ENCODE data around the gene SEMA5A. TPM values are rescaled to one million over a fixed set of nuclear protein-coding genes. Genes with fewer than 3 reads are reported as not detected.

Gene SEMA5A
- total RNA-seq, 2 donors from 2014 or later, result 13.3 to 17.6 TPM

GRCh38 chr5:9324348-9325077 is 221.4 kb downstream of the SEMA5A start:
- TF ChIP-seq, protein P1, sequence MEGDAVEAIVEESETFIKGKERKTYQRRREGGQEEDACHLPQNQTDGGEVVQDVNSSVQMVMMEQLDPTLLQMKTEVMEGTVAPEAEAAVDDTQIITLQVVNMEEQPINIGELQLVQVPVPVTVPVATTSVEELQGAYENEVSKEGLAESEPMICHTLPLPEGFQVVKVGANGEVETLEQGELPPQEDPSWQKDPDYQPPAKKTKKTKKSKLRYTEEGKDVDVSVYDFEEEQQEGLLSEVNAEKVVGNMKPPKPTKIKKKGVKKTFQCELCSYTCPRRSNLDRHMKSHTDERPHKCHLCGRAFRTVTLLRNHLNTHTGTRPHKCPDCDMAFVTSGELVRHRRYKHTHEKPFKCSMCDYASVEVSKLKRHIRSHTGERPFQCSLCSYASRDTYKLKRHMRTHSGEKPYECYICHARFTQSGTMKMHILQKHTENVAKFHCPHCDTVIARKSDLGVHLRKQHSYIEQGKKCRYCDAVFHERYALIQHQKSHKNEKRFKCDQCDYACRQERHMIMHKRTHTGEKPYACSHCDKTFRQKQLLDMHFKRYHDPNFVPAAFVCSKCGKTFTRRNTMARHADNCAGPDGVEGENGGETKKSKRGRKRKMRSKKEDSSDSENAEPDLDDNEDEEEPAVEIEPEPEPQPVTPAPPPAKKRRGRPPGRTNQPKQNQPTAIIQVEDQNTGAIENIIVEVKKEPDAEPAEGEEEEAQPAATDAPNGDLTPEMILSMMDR (IDR thresholded peaks at IDR 0.05), result no peak
- DNase-seq (ENCODE audit: low spot score), result no peak
- no peaks in the 10 kb centered on the region for H3K36me3 ChIP-seq
- no peak for ATAC-seq (ENCODE audit: insufficient number of reproducible peaks, low FRiP score, low read depth)
- H3K4me3 ChIP-seq, result no peak overlapping the region
- H3K9me3 ChIP-seq, result no peaks in the 10 kb centered on the region
- H3K27me3 ChIP-seq (replicated peaks; ENCODE audit: insufficient read depth), result no peaks in the 10 kb centered on the region
- H3K4me1 ChIP-seq (ENCODE audit: control insufficient read depth in 1 of 2, low read depth in 2 of 2), result no peaks in the 10 kb centered on the region
- H3K27ac ChIP-seq, result no peak overlapping the region

DNA sequence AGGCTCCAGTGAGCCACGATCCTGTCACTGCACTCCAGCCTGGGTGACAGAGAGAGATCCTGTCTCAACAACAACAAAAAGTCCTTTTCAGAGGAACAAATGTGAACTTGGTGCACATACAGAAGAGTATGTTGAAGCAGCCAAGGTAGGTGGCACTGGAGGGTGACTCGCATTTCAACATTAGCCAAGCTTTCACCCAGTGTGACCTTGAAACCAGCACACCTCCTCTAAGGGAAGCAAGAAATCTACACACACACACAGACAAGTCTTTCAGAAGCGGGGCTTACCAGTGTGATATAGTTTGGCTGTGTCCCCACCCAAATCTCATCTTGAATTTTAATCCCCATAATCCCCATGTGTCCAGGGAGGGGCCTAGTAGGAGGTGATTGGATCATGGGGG is 225.2 kb downstream of the SEMA5A start:
- no peak overlapping the region for H3K4me3 ChIP-seq
- TF ChIP-seq, protein P1 (IDR thresholded peaks at IDR 0.05), result no peak
- peaks cover 0 to 7% of the 10 kb centered on the region in 2 donors for H3K4me1 ChIP-seq (ENCODE audit: control insufficient read depth in 1 of 2, low read depth in 2 of 2)
- no peaks in the 10 kb centered on the region for H3K27me3 ChIP-seq (replicated peaks; ENCODE audit: insufficient read depth)
- H3K36me3 ChIP-seq, result no peaks in the 10 kb centered on the region
- DNase-seq (ENCODE audit: low spot score) (no peak), ATAC-seq (ENCODE audit: insufficient number of reproducible peaks, low FRiP score, low read depth) (no peak)
- H3K27ac ChIP-seq, result no peak overlapping the region
- no peaks in the 10 kb centered on the region for H3K9me3 ChIP-seq

DNA sequence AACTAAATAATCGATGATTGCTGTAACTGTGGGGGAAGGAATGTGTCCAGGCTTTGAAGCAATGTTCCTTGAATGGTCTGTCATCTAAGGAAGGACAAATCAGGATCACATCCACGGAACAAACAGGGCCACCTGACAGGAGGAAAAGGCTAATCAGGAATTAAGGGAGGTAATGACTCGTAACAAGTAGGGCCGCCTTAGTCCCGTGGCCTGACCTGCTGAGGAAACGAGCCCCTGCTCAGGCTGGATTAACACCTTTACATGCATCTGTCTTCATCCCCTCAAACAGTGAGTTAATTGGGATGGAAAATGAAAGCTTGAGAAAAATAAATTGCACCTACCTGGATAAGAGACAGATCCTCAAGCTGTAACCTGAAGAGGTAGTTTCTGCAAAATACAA is 227.8 kb downstream of the SEMA5A start:
- Histone ChIP-seq H3K4me1 (ENCODE audit: control insufficient read depth in 1 of 2, low read depth in 2 of 2) (peaks cover 0 to 7% of the 10 kb centered on the region in 2 donors), H3K4me3 (no peak overlapping the region)

GRCh38 chr5:9316733-9317132 is 229.1 kb downstream of the SEMA5A start:
- H3K36me3 ChIP-seq, result no peaks in the 10 kb centered on the region
- ATAC-seq (ENCODE audit: insufficient number of reproducible peaks, low FRiP score, low read depth) (no peak), DNase-seq (ENCODE audit: low spot score) (no peak)
- H3K27me3 ChIP-seq (replicated peaks; ENCODE audit: insufficient read depth), result no peaks in the 10 kb centered on the region
- TF ChIP-seq, protein P1 (IDR thresholded peaks at IDR 0.05), result no peak
- no peaks in the 10 kb centered on the region for H3K9me3 ChIP-seq
- no peak overlapping the region for H3K4me3 ChIP-seq
- peaks cover 0 to 7% of the 10 kb centered on the region in 2 donors for H3K4me1 ChIP-seq (ENCODE audit: control insufficient read depth in 1 of 2, low read depth in 2 of 2)
- H3K27ac ChIP-seq, result no peak overlapping the region

More for the DNA sequence above, 227.8 kb downstream of the SEMA5A start:
- H3K27me3 ChIP-seq (replicated peaks; ENCODE audit: insufficient read depth), result no peaks in the 10 kb centered on the region
- no peak for DNase-seq (ENCODE audit: low spot score)
- TF ChIP-seq, protein P1 (IDR thresholded peaks at IDR 0.05), result no peak
- ATAC-seq (ENCODE audit: insufficient number of reproducible peaks, low FRiP score, low read depth), result no peak
- no peaks in the 10 kb centered on the region for H3K36me3 ChIP-seq
- no peaks in the 10 kb centered on the region for H3K9me3 ChIP-seq
- H3K27ac ChIP-seq, result no peak overlapping the region

DNA sequence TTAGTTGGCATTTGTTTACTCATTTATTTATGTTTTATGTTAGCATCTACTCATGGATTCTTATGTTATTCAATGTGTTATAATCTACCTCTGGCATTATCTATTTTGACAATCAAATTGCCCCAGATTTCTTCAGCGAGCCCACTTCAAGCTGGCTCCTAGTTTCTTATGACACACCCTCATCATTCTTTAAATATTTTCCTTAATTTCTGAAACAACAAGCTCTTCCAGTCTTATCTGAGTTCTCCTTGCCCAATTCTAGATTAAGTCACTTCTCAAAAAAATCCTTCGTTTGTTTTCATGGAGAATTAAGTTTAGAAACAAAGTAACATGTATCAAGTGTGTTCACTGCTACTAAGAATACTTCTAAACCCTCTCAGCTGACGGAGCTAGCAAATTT is 229.8 kb downstream of the SEMA5A start:
- Histone ChIP-seq H3K4me3 (no peak overlapping the region), H3K27ac (no peak overlapping the region), H3K27me3 (replicated peaks; ENCODE audit: insufficient read depth) (no peaks in the 10 kb centered on the region), H3K36me3 (no peaks in the 10 kb centered on the region), H3K9me3 (no peaks in the 10 kb centered on the region), H3K4me1 (ENCODE audit: control insufficient read depth in 1 of 2, low read depth in 2 of 2) (peaks cover 0 to 7% of the 10 kb centered on the region in 2 donors)
- DNase-seq (ENCODE audit: low spot score), result no peak
- TF ChIP-seq, protein P1 (IDR thresholded peaks at IDR 0.05), result no peak
- no peak for ATAC-seq (ENCODE audit: insufficient number of reproducible peaks, low FRiP score, low read depth)
